ENCODE results near the gene APMAP. TPM values are rescaled to one million over a fixed set of nuclear protein-coding genes. Genes with fewer than 3 reads are reported as not detected.

The APMAP gene, protein sequence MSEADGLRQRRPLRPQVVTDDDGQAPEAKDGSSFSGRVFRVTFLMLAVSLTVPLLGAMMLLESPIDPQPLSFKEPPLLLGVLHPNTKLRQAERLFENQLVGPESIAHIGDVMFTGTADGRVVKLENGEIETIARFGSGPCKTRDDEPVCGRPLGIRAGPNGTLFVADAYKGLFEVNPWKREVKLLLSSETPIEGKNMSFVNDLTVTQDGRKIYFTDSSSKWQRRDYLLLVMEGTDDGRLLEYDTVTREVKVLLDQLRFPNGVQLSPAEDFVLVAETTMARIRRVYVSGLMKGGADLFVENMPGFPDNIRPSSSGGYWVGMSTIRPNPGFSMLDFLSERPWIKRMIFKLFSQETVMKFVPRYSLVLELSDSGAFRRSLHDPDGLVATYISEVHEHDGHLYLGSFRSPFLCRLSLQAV
- total RNA-seq, result 69.2 and 75.5 TPM in 2 replicates

DNA sequence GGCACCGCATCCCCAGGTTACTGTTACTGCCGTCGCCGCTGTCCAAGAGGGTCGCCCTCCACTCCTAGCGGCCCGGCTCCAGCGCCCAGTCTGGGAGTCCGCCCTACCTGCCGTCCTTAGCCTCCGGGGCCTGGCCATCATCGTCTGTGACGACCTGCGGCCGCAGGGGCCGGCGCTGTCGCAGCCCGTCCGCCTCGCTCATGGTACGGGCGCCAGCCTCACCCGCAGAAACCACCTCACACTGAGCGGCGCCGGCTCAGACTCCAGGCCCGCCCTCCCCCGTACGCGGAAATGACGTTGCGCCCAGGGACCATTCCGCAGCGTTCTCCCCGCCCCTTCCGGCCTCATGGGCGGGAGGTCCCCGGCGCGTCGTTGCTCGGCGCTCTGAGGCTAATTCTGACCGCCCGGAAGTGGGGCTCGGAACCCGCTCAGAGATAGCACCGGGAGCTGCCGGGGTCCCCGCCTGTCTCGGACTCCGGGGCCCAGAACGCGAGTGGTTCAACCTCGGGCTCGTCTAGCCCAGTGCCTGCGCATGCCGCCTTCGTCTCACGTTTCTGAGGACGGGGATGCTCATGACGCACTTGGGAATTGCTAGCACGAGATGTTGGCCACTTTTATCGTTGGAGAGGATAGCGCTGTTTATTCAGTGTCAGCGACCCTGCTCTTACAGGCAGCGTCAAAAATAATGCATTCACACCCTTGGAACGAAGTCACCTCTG, at the start of gene APMAP:
APMAP (minus strand) TSS at position 265 of the 719 bp plus-strand sequence; CDS start at position 202, 63 bp downstream.

DNA sequence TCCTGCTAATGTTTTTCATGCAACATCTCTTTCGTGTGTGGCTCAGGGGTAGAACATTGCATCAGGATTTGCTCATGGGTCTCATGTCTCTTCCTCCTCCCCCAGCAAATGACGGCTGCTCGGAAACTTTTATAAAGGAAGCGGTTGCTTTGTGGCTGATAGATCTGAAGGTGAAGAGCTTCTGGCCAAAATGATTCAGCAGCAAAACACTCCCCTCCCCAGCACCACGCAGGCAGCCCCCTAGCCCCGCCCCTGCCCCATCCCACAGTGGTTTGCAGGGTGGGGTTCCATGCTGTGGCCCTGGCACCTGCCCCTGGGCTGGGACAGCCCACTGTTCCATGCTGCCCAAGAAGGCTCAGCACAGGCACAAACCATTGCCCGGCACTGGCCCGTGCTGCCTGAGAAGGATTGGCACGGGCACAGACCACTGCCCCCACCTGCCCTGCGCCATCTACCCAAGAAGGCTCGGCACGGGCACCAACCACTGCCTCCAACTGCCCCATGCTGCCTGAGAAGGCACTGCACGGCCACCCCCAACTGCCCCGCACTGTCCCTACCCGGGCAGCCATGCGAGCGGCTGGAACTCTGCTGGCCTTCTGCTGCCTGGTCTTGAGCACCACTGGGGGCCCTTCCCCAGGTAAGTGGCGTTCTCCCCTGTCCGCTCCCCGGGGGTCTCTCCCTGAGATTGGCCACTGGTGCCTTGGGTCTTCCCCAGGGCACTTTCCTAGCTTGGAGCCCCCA, 43.4 kb downstream of the APMAP start, which contains the start of gene CST7:
CST7 (plus strand) TSS at position 331 of the 741 bp plus-strand sequence; CDS start at position 568, 237 bp downstream.

Small RNA genes lying within 50 kb of the gene (small RNA-seq; reads per million reads assigned to genes)
- gene RNU6-1257P, result not detected

Other genes with a start within 250 kb of the APMAP start
- not detected in 2 replicates for gene CST7, start 43.5 kb downstream of the APMAP start, total RNA-seq
- gene ACSS1, start 65.4 kb upstream of the APMAP start, total RNA-seq, result 6.5 and 8.5 TPM in 2 replicates
- gene VSX1, start 89.4 kb upstream of the APMAP start, total RNA-seq, result not detected in 2 replicates
- 37.8 and 48.3 TPM in 2 replicates for gene ENTPD6, start 203.0 kb upstream of the APMAP start, total RNA-seq

Measured in vein endothelial cell (primary cell).